GM12801 (cell line): ENCODE data around the gene TMEM179.

Source experiments
- TF ChIP-seq, protein P1 (sequence below): IDR thresholded peaks from one replicate; pipeline ENCODE4 v1.5.1; 2011; ENCODE audit warnings: control low read depth; ENCODE audit not compliant: insufficient read length; ENCODE audit errors: extremely low read depth

The TMEM179 gene

DNA sequence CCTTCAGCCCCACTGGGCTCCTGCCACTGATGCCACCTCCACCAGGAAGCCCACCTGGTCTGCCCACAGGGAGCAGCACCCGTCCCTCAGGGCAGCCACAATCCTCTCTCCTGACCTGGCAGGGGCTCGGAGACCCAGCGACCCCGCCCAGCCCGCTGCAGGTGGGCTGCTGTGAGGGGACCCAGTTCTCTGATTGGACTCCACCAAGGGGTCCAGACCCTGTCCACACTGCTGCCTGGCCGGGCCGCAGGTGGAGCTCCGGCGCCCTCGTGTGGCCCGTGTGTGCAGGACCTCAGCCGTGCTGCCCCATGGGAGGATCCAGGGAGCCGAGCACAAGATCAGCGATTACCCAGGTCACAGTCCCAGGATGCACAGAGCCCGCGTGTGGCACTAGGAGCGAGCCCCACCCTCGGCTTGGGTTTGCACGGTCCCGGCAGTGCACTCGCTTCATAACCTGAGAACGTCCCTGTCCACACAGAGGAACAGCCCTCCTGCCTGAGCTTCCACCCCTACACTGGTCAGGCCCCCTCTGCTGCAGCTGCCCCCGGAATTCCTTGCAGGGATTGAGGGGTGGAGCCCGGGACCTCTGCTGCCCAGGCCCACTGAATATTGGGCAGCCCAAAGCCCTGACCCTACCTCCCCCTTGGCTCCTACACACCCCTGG is 35.4 kb upstream of the TMEM179 start:
- TF ChIP-seq, protein P1, sequence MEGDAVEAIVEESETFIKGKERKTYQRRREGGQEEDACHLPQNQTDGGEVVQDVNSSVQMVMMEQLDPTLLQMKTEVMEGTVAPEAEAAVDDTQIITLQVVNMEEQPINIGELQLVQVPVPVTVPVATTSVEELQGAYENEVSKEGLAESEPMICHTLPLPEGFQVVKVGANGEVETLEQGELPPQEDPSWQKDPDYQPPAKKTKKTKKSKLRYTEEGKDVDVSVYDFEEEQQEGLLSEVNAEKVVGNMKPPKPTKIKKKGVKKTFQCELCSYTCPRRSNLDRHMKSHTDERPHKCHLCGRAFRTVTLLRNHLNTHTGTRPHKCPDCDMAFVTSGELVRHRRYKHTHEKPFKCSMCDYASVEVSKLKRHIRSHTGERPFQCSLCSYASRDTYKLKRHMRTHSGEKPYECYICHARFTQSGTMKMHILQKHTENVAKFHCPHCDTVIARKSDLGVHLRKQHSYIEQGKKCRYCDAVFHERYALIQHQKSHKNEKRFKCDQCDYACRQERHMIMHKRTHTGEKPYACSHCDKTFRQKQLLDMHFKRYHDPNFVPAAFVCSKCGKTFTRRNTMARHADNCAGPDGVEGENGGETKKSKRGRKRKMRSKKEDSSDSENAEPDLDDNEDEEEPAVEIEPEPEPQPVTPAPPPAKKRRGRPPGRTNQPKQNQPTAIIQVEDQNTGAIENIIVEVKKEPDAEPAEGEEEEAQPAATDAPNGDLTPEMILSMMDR = no peak

DNA sequence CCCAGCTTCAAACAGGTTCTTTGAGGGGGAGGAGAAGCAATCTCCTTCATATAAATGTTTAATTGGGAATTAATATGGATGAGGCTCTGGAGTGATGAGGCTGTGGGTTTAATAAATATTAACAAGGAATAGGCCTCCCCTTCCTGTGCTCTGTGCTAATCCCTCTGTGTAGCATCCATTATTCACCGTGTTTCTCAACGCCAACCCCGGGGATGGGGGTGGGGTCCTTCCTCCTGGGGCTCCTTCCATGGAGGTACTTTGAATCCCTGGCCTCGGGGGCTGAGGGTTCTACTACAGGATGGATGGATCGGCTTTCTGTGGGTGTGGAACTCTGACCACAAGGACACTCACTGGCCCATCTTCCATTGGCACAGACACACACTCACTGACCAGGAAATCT is 34.9 kb upstream of the TMEM179 start:
- TF ChIP-seq, protein P1 = no peak

DNA sequence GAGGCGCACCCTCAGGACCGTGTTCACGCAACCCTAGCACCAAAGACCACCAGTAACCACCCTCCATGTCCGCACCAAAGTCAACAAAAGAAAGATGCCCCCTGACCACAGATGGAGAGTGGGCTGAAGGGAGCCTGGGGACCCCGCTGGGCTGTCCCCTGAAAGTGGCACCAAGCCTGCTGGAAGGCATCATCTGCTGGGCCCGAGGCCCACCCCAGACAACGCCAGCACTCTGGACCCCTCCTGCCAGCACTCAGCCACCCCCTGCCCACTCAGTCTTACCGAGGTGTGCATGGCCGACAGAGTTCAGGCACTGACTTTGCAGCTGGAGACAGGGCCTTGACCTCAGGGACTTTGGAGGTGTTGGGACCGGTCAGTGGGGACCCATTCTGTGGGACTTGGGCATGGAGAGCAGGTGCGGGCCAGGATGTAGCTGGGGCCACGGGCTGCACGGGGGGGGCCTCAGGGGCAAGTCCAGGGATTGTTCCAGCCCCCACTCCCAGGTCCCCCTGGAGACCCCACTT is 34.4 kb upstream of the TMEM179 start:
- TF ChIP-seq, protein P1 = no peak

DNA sequence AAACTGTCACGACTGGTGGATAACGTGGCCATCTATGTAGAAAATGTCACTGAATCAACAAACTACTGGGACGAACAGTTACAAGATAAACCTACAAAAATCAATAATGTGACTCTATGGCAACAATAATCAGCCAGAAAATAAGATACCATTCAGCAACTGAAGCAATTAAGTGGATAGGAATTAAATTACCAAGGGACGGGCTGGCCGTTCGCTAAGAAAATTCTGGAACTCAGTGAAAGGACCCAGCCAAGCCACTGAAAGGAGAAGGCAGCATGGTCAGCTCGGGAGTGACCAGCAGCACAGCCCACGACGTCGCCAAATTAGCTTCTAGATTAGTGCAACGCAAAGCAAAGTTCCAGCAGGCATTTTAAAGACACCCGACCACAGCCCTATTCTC is 33.6 kb upstream of the TMEM179 start:
- TF ChIP-seq, protein P1 = no peak

DNA sequence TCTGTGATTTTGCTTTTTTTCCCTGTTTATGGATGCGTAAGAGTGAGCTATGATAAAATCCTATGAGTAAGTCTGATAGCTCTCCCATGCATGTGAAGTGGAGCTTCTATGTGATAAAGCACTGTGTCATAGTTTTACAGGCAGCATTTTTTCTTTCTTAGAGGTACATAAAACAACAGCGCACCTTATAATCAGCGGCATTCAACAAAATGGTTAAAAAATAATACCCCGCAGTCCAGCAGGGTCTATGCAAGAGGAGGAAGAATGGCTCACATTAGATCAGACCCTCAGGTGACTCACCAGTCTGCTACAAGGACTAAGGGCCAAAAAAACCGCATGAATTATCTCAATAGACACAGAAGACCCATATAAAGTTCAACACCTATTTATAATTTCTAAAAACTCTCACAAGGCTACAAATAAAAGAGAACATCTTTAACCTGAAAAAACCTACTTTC is 33.0 kb upstream of the TMEM179 start:
- TF ChIP-seq, protein P1 = no peak

DNA sequence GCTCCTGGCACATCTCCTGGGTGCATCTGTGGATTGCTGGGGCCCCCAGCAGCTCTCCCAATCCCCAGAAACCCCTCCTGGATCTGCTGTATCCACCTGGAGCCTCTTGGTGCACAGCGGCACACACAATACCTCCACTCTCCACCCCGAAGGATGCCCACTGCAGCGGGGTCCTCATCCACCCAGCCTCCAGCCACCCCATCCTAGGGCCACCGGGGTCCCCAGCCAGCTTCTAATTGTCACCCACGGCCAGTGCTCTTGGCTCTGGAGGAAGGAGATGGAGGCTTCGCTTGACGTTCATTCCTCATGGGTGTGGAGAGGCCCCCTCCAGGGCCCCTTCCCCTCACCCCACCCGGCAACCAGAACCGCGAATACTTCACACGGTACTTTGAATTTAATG is 31.6 kb upstream of the TMEM179 start:
- TF ChIP-seq, protein P1 = no peak

DNA sequence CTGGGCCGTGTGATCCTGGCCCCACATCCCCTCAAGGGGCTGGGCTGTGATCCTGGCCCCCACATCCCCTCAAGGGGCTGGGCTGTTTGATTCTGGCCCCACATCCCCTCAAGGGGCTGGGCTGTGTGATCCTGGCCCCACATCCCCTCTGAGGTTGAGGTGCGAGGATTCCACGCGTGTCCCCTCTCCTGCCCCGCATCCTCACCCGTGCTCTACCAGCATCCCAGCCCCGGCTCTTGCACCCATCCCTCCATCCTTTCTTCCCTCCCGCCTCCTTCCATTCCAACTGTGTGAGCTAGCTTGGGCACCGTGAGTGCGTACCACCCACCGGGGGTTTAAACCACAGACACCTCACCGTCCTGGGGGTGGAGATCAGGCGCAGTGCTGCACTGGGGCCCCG is 31.1 kb upstream of the TMEM179 start:
- TF ChIP-seq, protein P1 = no peak
